PFSK-1 (cell line): ENCODE data around the gene LRATD1.

Experiments used
- FOXP2 ChIP-seq: optimal IDR thresholded peaks from 2 replicates; pipeline ENCODE3; 2011; ENCODE audit warnings: borderline replicate concordance, control low read depth, inconsistent platforms; ENCODE audit not compliant: insufficient read depth; ENCODE audit errors: extremely low read length, extremely low read depth
- POLR2AphosphoS5 ChIP-seq: IDR thresholded peaks from 2 replicates; pipeline ENCODE4 v1.6.1; 2012; ENCODE audit warnings: low read depth, mild to moderate bottlenecking, control low read depth, low read length, moderate library complexity
- REST ChIP-seq, 2 experiments: IDR thresholded peaks; 2 replicates each; pipeline versions ENCODE4 v1.6.1 to v1.8.0; 2011 to 2012; ENCODE audit warnings: low read depth in 2 of 2, low read length in 2 of 2, control low read depth in 1 of 2, inconsistent platforms in 1 of 2, mild to moderate bottlenecking in 1 of 2, moderate library complexity in 1 of 2; ENCODE audit not compliant: insufficient read depth in 1 of 2
- SIN3A ChIP-seq: IDR thresholded peaks from 2 replicates; pipeline ENCODE4 v1.6.1; 2012; ENCODE audit warnings: mild to moderate bottlenecking, low read length, moderate library complexity, borderline replicate concordance; ENCODE audit not compliant: insufficient read depth
- TAF1 ChIP-seq: IDR thresholded peaks from 2 replicates; pipeline ENCODE4 v1.6.1; 2012; ENCODE audit warnings: low read length, control low read depth, borderline replicate concordance; ENCODE audit not compliant: insufficient read depth

The LRATD1 gene

GRCh38 chr2:14650066-14650465 lies 17.5 kb downstream of the LRATD1 start:
- no peak for TF ChIP-seq POLR2AphosphoS5
- no peak for TF ChIP-seq TAF1
- no peak for TF ChIP-seq FOXP2
- TF ChIP-seq SIN3A: no peak

- TF ChIP-seq REST (IDR thresholded peaks at IDR 0.05; ENCODE audit: insufficient read depth in 1 of 2, low read depth in 2 of 2, low read length in 2 of 2): no peak
- no peak for TF ChIP-seq TAF1
- TF ChIP-seq FOXP2: no peak
- no peak for TF ChIP-seq SIN3A
- TF ChIP-seq POLR2AphosphoS5: no peak
Measured at GRCh38 chr2:14654835-14655282, 22.3 kb downstream of the LRATD1 start.

- TF ChIP-seq POLR2AphosphoS5 (no peak), FOXP2 (no peak), TAF1 (no peak), SIN3A (no peak), REST (IDR thresholded peaks at IDR 0.05; ENCODE audit: insufficient read depth in 1 of 2, low read depth in 2 of 2, low read length in 2 of 2) (no peak)
Measured at GRCh38 chr2:14656146-14656545, 23.6 kb downstream of the LRATD1 start.

GRCh38 chr2:14661163-14661562 lies 28.6 kb downstream of the LRATD1 start:
- TF ChIP-seq REST (IDR thresholded peaks at IDR 0.05; ENCODE audit: insufficient read depth in 1 of 2, low read depth in 2 of 2, low read length in 2 of 2): no peak
- no peak for TF ChIP-seq FOXP2
- no peak for TF ChIP-seq SIN3A
- no peak for TF ChIP-seq POLR2AphosphoS5
- TF ChIP-seq TAF1: no peak

GRCh38 chr2:14673351-14673875 lies 40.9 kb downstream of the LRATD1 start:
- TF ChIP-seq SIN3A: no peak
- no peak for TF ChIP-seq POLR2AphosphoS5
- TF ChIP-seq REST (IDR thresholded peaks at IDR 0.05; ENCODE audit: insufficient read depth in 1 of 2, low read depth in 2 of 2, low read length in 2 of 2): no peak
- TF ChIP-seq TAF1: no peak
- TF ChIP-seq FOXP2: no peak
